Measurements from ENCODE around the gene PTPN20.

PTPN20 gene

GRCh38 chr10:47051741-47052238 is 140.6 kb downstream of the PTPN20 start:
- TF ChIP-seq CTCF (IDR thresholded peaks at IDR 0.05; ENCODE audit: low read length) (no peak), EZH2 (IDR thresholded peaks at IDR 0.05; ENCODE audit: borderline replicate concordance, low read length) (no peak)
- H3K27ac ChIP-seq (ENCODE audit: low read depth, low read length, poor library complexity, severe bottlenecking) = no peak overlapping the region

More at GRCh38 chr10:47051741-47052238, 140.6 kb downstream of the PTPN20 start:
- Histone ChIP-seq H3K36me3 (ENCODE audit: insufficient read depth, low read length) (no peaks in the 10 kb centered on the region), H3K9me2 (ENCODE audit: low read depth, low read length) (no peaks in the 10 kb centered on the region), H3K79me2 (ENCODE audit: insufficient read depth, low read length) (no peaks in the 10 kb centered on the region), H3K9ac (ENCODE audit: low read length) (no peak overlapping the region), H3K4me1 (ENCODE audit: insufficient read depth, low read length, severe bottlenecking) (no peaks in the 10 kb centered on the region), H3K4me2 (ENCODE audit: low read length) (no peak overlapping the region), H4K20me1 (ENCODE audit: insufficient read depth, low read length) (no peaks in the 10 kb centered on the region), H3K4me3 (ENCODE audit: low read depth, low read length, poor library complexity, severe bottlenecking) (no peak overlapping the region), H3K27me3 (ENCODE audit: insufficient read depth, low read length) (no peaks in the 10 kb centered on the region), H3K9me3 (ENCODE audit: low read length) (no peaks in the 10 kb centered on the region), H3F3A (ENCODE audit: insufficient read depth, low read length) (no peaks in the 10 kb centered on the region), H2AFZ (ENCODE audit: low read length) (no peak overlapping the region)
